ENCODE measurements around the gene SIPA1L3. TPM values are rescaled to one million over a fixed set of nuclear protein-coding genes. Genes with fewer than 3 reads are reported as not detected.

The SIPA1L3 gene
- total RNA-seq, 1 experiment from 2014 or later = 66.3 TPM

- intact Hi-C loops (cut with micrococcal nuclease; ENCODE audit: unreplicated experiment) (no loop called here), in situ Hi-C loops (cut with HindIII; ENCODE audit: low pct_unique_long_range_greater_than_20kb, low sequenced_read_pairs) (no loop called here)
- H3K36me3 ChIP-seq (ENCODE audit: control insufficient read depth, insufficient read depth, low read length) = no peaks in the 10 kb centered on the region
- H3K4me3 ChIP-seq (ENCODE audit: low read depth in 2 of 2, low read length in 2 of 2) = no peak overlapping the region
- no peaks in the 10 kb centered on the region for H3K27me3 ChIP-seq (ENCODE audit: control insufficient read depth, insufficient read depth, low read length)
- DNase-seq (ENCODE audit: low read depth, low spot score) = no peak
- H3K27ac ChIP-seq (ENCODE audit: low read length) = no peak overlapping the region
- no peak for TF ChIP-seq POLR2AphosphoS5 (IDR thresholded peaks at IDR 0.05; ENCODE audit: low read depth, low read length)
- TF ChIP-seq SIN3A (IDR thresholded peaks at IDR 0.05; ENCODE audit: borderline replicate concordance, insufficient read depth, low read depth, low read length) = no peak
- no peak for TF ChIP-seq CTCF (IDR thresholded peaks at IDR 0.05)
- TF ChIP-seq TCF7L2 (IDR thresholded peaks at IDR 0.05; ENCODE audit: low read depth, low read length) = no peak
- no peak for TF ChIP-seq REST (IDR thresholded peaks at IDR 0.05; ENCODE audit: insufficient read depth in 1 of 2, low read depth in 2 of 2, low read length in 1 of 2)
- H3K4me1 ChIP-seq (ENCODE audit: control insufficient read depth, insufficient read depth, low read length) = peaks cover 27% of the 10 kb centered on the region
- CTCF ChIA-PET = interaction anchor here (0.5 to 0.6 kb wide), 2 partner anchors 21 to 129 kb away, joined by 3 read pairs; no protein-coding TSS in a partner anchor
- ATAC-seq = no peak
- POLR2A ChIA-PET = no interaction called here
- no TSS peak for BruUV-seq (replicated peaks)
- no peaks in the 10 kb centered on the region for H3K9me3 ChIP-seq (ENCODE audit: control insufficient read depth, insufficient read depth, low read depth, low read length)
Measured at GRCh38 chr19:37928527-37929286, 21.7 kb downstream of the SIPA1L3 start.

- ATAC-seq (no peak), DNase-seq (ENCODE audit: low read depth, low spot score) (no peak)
- no TSS peak for BruUV-seq (replicated peaks)
- Histone ChIP-seq H3K4me1 (ENCODE audit: control insufficient read depth, insufficient read depth, low read length) (peaks cover 34% of the 10 kb centered on the region), H3K27me3 (ENCODE audit: control insufficient read depth, insufficient read depth, low read length) (no peaks in the 10 kb centered on the region), H3K36me3 (ENCODE audit: control insufficient read depth, insufficient read depth, low read length) (no peaks in the 10 kb centered on the region), H3K9me3 (ENCODE audit: control insufficient read depth, insufficient read depth, low read depth, low read length) (peaks cover 3% of the 10 kb centered on the region; the same call in 1 of the 2 replicates), H3K4me3 (ENCODE audit: low read depth in 2 of 2, low read length in 2 of 2) (no peak overlapping the region), H3K27ac (ENCODE audit: low read length) (no peak overlapping the region)
- TF ChIP-seq SIN3A (IDR thresholded peaks at IDR 0.05; ENCODE audit: borderline replicate concordance, insufficient read depth, low read depth, low read length) (no peak), TCF7L2 (IDR thresholded peaks at IDR 0.05; ENCODE audit: low read depth, low read length) (no peak), CTCF (IDR thresholded peaks at IDR 0.05) (no peak), REST (IDR thresholded peaks at IDR 0.05; ENCODE audit: insufficient read depth in 1 of 2, low read depth in 2 of 2, low read length in 1 of 2) (no peak), POLR2AphosphoS5 (IDR thresholded peaks at IDR 0.05; ENCODE audit: low read depth, low read length) (no peak)
- in situ Hi-C loops (cut with HindIII; ENCODE audit: low pct_unique_long_range_greater_than_20kb, low sequenced_read_pairs) (no loop called here), intact Hi-C loops (cut with micrococcal nuclease; ENCODE audit: unreplicated experiment) (no loop called here)
- ChIA-PET POLR2A (no interaction called here), CTCF (interaction anchor here (0.5 kb wide), 1 partner anchor 128 kb away, joined by 3 read pairs; no protein-coding TSS in a partner anchor)
Measured at GRCh38 chr19:37929355-37929923, 22.4 kb downstream of the SIPA1L3 start.

Data from Panc1 (cell line).